ENCODE data around the gene CMPK1.
A peak's percentile ranks its signal among the peaks of the same experiment; 100 is the strongest.

CMPK1 gene

DNA sequence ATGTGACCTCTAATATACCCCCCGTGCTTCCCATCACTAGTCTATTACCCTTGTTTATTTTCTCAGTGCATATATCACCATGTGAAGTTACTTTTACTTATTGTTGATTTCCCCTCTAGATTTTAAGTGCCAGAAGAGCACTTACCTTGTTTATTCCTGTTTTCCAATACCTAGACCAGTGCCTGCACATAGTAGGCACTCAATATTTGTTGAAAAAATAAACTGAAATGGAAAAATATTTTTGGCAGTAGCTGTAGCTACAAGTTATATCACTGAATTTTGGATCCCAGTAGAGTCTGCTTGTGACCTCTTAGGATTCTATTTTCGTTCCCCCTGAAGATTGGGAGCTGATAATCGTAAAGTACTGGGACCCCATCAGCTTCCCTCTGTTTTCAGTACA is 50.5 kb downstream of the CMPK1 start:
- no peak for DNase-seq (ENCODE audit: low spot score)
- no peak for ATAC-seq (ENCODE audit: low read depth)
- Histone ChIP-seq H3K27me3 (ENCODE audit: insufficient read depth, poor library complexity, severe bottlenecking) (no peaks in the 10 kb centered on the region), H3K4me3 (ENCODE audit: severe bottlenecking) (no peak overlapping the region), H3K4me1 (ENCODE audit: insufficient read depth, poor library complexity, severe bottlenecking) (no peaks in the 10 kb centered on the region), H3K9me3 (ENCODE audit: severe bottlenecking) (no peaks in the 10 kb centered on the region), H3K36me3 (ENCODE audit: low read depth) (peaks cover 8% of the 10 kb centered on the region), H3K27ac (ENCODE audit: poor library complexity, severe bottlenecking) (no peak overlapping the region)
- TF ChIP-seq, protein P1, sequence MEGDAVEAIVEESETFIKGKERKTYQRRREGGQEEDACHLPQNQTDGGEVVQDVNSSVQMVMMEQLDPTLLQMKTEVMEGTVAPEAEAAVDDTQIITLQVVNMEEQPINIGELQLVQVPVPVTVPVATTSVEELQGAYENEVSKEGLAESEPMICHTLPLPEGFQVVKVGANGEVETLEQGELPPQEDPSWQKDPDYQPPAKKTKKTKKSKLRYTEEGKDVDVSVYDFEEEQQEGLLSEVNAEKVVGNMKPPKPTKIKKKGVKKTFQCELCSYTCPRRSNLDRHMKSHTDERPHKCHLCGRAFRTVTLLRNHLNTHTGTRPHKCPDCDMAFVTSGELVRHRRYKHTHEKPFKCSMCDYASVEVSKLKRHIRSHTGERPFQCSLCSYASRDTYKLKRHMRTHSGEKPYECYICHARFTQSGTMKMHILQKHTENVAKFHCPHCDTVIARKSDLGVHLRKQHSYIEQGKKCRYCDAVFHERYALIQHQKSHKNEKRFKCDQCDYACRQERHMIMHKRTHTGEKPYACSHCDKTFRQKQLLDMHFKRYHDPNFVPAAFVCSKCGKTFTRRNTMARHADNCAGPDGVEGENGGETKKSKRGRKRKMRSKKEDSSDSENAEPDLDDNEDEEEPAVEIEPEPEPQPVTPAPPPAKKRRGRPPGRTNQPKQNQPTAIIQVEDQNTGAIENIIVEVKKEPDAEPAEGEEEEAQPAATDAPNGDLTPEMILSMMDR (IDR thresholded peaks at IDR 0.05; ENCODE audit: poor library complexity, severe bottlenecking) = no peak

DNA sequence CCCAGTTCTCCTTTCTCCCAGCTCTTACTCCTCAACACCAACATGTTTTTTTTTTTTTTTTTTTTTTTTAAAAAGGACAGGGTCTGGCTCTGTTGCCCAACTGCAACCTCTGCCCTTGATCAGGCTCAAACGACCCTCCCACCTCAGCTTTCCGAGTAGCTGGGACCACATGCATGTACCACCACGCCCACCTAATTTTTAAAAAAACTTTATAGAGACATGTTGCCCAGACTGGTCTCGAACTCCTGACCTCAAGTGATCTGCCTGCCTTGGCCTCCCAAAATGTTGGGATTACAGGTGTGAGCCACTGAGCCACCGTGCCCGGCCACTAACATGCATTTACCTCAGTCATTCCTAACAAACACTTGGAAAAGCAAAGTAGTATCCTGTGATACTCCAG is 51.4 kb downstream of the CMPK1 start:
- TF ChIP-seq, protein P1 (IDR thresholded peaks at IDR 0.05; ENCODE audit: poor library complexity, severe bottlenecking) = no peak
- ATAC-seq (ENCODE audit: low read depth) = no peak
- Histone ChIP-seq H3K4me1 (ENCODE audit: insufficient read depth, poor library complexity, severe bottlenecking) (no peaks in the 10 kb centered on the region), H3K27ac (ENCODE audit: poor library complexity, severe bottlenecking) (no peak overlapping the region), H3K36me3 (ENCODE audit: low read depth) (peaks cover 8% of the 10 kb centered on the region), H3K27me3 (ENCODE audit: insufficient read depth, poor library complexity, severe bottlenecking) (no peaks in the 10 kb centered on the region), H3K9me3 (ENCODE audit: severe bottlenecking) (no peaks in the 10 kb centered on the region), H3K4me3 (ENCODE audit: severe bottlenecking) (no peak overlapping the region)
- no peak for DNase-seq (ENCODE audit: low spot score)

DNA sequence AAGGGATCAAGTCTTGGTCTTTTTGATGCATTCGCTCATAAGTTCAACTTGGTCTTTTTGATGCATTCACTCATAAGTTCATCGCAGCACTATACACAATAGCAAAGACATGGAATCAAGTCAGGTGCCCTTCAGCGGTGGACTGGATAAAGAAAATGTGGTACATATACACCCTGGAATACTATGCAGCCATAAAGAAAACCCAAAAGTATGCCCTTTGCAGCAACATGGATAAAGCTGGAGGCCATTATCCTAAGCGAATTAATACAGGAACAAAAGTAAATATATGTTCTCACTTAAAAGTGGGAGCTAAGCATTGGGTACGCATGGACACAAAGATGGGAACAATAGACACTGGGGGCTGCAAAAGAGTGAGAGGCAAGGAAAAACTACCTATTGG is 52.7 kb downstream of the CMPK1 start:
- Histone ChIP-seq H3K9me3 (ENCODE audit: severe bottlenecking) (no peaks in the 10 kb centered on the region), H3K4me3 (ENCODE audit: severe bottlenecking) (no peak overlapping the region), H3K4me1 (ENCODE audit: insufficient read depth, poor library complexity, severe bottlenecking) (no peaks in the 10 kb centered on the region), H3K36me3 (ENCODE audit: low read depth) (peaks cover under 1% of the 10 kb centered on the region), H3K27ac (ENCODE audit: poor library complexity, severe bottlenecking) (no peak overlapping the region), H3K27me3 (ENCODE audit: insufficient read depth, poor library complexity, severe bottlenecking) (no peaks in the 10 kb centered on the region)
- DNase-seq (ENCODE audit: low spot score) = no peak
- TF ChIP-seq, protein P1 (IDR thresholded peaks at IDR 0.05; ENCODE audit: poor library complexity, severe bottlenecking) = no peak
- ATAC-seq (ENCODE audit: low read depth) = no peak

DNA sequence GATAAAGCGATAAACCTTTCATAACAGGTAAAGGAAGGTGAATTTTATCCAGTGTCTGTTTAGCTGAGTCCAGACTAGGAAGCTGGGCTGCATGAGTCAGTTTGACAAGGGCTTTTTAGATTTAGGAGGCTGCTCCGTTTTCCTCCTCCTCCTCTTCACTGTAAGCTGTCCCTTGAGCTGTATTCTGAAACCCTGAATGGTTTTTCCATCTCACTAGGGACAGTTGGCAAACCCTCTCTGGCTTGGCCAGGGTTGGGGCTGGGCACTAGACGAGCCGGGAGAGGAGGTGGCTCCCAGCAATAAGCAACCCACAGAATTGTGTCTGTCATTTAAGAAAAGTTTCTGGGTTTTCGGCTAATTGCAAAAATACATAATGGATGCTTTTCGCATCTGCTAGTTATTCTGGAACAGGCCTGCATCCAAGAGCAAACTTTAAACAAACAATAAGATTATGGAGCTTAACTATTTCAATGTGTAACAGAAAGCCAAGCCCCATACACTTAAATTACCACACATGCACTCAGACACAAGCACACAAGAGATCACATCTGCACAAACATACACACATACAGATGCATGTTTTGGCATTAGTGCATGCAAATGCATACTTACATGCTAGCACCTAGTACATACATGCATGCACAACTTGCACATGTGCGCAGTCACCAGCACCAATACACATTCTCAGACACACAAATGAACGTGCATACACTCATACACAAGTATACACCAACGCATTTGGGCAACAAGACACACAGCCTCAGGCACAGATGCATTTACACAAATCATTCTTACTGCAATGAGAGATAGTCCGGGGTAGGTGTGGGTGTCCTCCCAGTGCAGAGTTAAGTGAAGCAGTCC is 54.7 kb downstream of the CMPK1 start:
- TF ChIP-seq, protein P1 (IDR thresholded peaks at IDR 0.05; ENCODE audit: poor library complexity, severe bottlenecking) = no peak
- no peak overlapping the region for H3K4me3 ChIP-seq (ENCODE audit: severe bottlenecking)
- no peak overlapping the region for H3K27ac ChIP-seq (ENCODE audit: poor library complexity, severe bottlenecking)
- H3K9me3 ChIP-seq (ENCODE audit: severe bottlenecking) = no peaks in the 10 kb centered on the region
- no peaks in the 10 kb centered on the region for H3K4me1 ChIP-seq (ENCODE audit: insufficient read depth, poor library complexity, severe bottlenecking)
- no peaks in the 10 kb centered on the region; the same call in 1 of the 2 replicates for H3K36me3 ChIP-seq (ENCODE audit: low read depth)
- H3K27me3 ChIP-seq (ENCODE audit: insufficient read depth, poor library complexity, severe bottlenecking) = no peaks in the 10 kb centered on the region
- ATAC-seq (ENCODE audit: low read depth) (no peak; the same call in 2 of the 3 replicates), DNase-seq (ENCODE audit: low spot score) (no peak)

DNA sequence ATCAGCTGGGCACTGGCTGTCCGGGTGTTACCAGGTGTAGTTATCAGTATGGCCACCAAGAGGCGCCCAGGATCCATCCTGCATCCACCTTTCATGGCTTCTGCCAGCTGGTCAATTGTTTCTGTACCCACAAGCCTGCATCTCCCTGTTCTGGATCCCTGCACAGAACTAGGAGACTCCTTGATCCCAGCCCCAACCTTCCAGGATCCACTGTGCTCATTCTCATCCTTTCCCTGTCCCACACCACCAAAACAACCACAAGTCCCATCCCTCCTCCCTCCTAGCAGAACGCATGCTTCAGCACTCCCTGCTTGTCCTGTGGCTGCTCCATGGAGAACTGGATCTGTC is 55.3 kb downstream of the CMPK1 start:
- peak; percentile 80 for ATAC-seq (ENCODE audit: low read depth)
- TF ChIP-seq, protein P1 (IDR thresholded peaks at IDR 0.05; ENCODE audit: poor library complexity, severe bottlenecking) = peak; percentile 89
- no peaks in the 10 kb centered on the region for H3K4me1 ChIP-seq (ENCODE audit: insufficient read depth, poor library complexity, severe bottlenecking)
- no peak overlapping the region for H3K27ac ChIP-seq (ENCODE audit: poor library complexity, severe bottlenecking)
- H3K36me3 ChIP-seq (ENCODE audit: low read depth) = no peaks in the 10 kb centered on the region
- H3K9me3 ChIP-seq (ENCODE audit: severe bottlenecking) = no peaks in the 10 kb centered on the region
- DNase-seq (ENCODE audit: low spot score) = no peak
- H3K4me3 ChIP-seq (ENCODE audit: severe bottlenecking) = no peak overlapping the region
- H3K27me3 ChIP-seq (ENCODE audit: insufficient read depth, poor library complexity, severe bottlenecking) = no peaks in the 10 kb centered on the region

Data from RWPE2 (cell line).